Measurements from ENCODE around the gene OXCT2. TPM values are rescaled to one million over a fixed set of nuclear protein-coding genes. Genes with fewer than 3 reads are reported as not detected.

OXCT2 gene
- total and polyA plus RNA-seq, 2 donors (not counting 1 experiment from before 2014, with no cell fraction given) = 1.0 to 1.9 TPM

Small RNA genes within 50 kb of the gene (small RNA-seq; reads per million reads assigned to genes)
- gene AL033527.1 (ENCODE audit: insufficient read length, low read depth, low replicate concordance) (not detected), gene RNU7-121P (ENCODE audit: insufficient read length, low read depth, low replicate concordance) (not detected)

Other genes with a start within 250 kb of the OXCT2 start
- 206 and 229 TPM in 2 replicates for gene PABPC4, start 194.6 kb downstream of the OXCT2 start, total RNA-seq
- gene PABPC4, start 194.6 kb downstream of the OXCT2 start, polyA plus RNA-seq = 138 and 179 TPM in 2 replicates
- 0.10 and 0.12 TPM in 2 replicates for gene HEYL, start 131.7 kb downstream of the OXCT2 start, total RNA-seq
- not detected in 2 replicates for gene HEYL, start 131.7 kb downstream of the OXCT2 start, polyA plus RNA-seq
- gene NT5C1A, start 99.2 kb downstream of the OXCT2 start, total RNA-seq = not detected in 2 replicates
- not detected in 2 replicates for gene NT5C1A, start 99.2 kb downstream of the OXCT2 start, polyA plus RNA-seq
- gene HPCAL4, start 79.9 kb downstream of the OXCT2 start, total RNA-seq = not detected in 2 replicates
- 0.13 TPM in 1 of 2 replicates, not detected in the other for gene HPCAL4, start 79.9 kb downstream of the OXCT2 start, polyA plus RNA-seq
- gene PPIE, start 32.5 kb downstream of the OXCT2 start, total RNA-seq = 68.6 and 69.4 TPM in 2 replicates
- 64.4 and 78.3 TPM in 2 replicates for gene PPIE, start 32.5 kb downstream of the OXCT2 start, polyA plus RNA-seq
- 2.3 and 2.5 TPM in 2 replicates for gene BMP8B, start 17.5 kb upstream of the OXCT2 start, total RNA-seq
- gene BMP8B, start 17.5 kb upstream of the OXCT2 start, polyA plus RNA-seq = 1.5 and 2.2 TPM in 2 replicates
- gene TRIT1, start 112.2 kb upstream of the OXCT2 start, total RNA-seq = 22.2 and 25.8 TPM in 2 replicates
- gene TRIT1, start 112.2 kb upstream of the OXCT2 start, polyA plus RNA-seq = 8.9 and 9.4 TPM in 2 replicates
- 0.49 and 0.62 TPM in 2 replicates for gene MYCL, start 130.6 kb upstream of the OXCT2 start, total RNA-seq
- 0.03 and 0.07 TPM in 2 replicates for gene MYCL, start 130.6 kb upstream of the OXCT2 start, polyA plus RNA-seq
- 3.9 TPM in 2 replicates for gene MFSD2A, start 183.8 kb upstream of the OXCT2 start, total RNA-seq
- gene MFSD2A, start 183.8 kb upstream of the OXCT2 start, polyA plus RNA-seq = 1.8 and 5.5 TPM in 2 replicates